Ishikawa (cell line): ENCODE data around the gene MAPKBP1.

Experiments used
- CEBPB ChIP-seq: IDR thresholded peaks from 2 replicates; pipeline ENCODE4 v1.6.1; 2012
- CREB1 ChIP-seq: IDR thresholded peaks from 2 replicates; pipeline ENCODE4 v1.6.1; 2012; ENCODE audit warnings: low read depth
- EGR1 ChIP-seq: IDR thresholded peaks from 2 replicates; pipeline ENCODE4 v1.6.1; 2012
- EP300 ChIP-seq: IDR thresholded peaks from 2 replicates; pipeline ENCODE4 v1.6.1; 2012; ENCODE audit warnings: borderline replicate concordance
- FOXM1 ChIP-seq: IDR thresholded peaks from 2 replicates; pipeline ENCODE4 v1.6.1; 2012; ENCODE audit warnings: low read depth, borderline replicate concordance
- MAX ChIP-seq: IDR thresholded peaks from 2 replicates; pipeline ENCODE4 v1.6.1; 2012
- NFIC ChIP-seq: IDR thresholded peaks from 2 replicates; pipeline ENCODE4 v1.6.1; 2012
- RAD21 ChIP-seq: IDR thresholded peaks from 2 replicates; pipeline ENCODE4 v1.6.1; 2012; ENCODE audit warnings: low read depth
- REST ChIP-seq: IDR thresholded peaks from 2 replicates; pipeline ENCODE4 v1.6.1; 2012; ENCODE audit warnings: low read depth, mild to moderate bottlenecking
- TAF1 ChIP-seq: IDR thresholded peaks from 2 replicates; pipeline ENCODE4 v1.6.1; 2012; ENCODE audit warnings: low read depth, mild to moderate bottlenecking
- TCF12 ChIP-seq: IDR thresholded peaks from 2 replicates; pipeline ENCODE4 v1.6.1; 2012; ENCODE audit warnings: low read depth
- TEAD4 ChIP-seq: IDR thresholded peaks from 2 replicates; pipeline ENCODE4 v1.6.1; 2012
- USF1 ChIP-seq: IDR thresholded peaks from 2 replicates; pipeline ENCODE4 v1.6.1; 2012
- YY1 ChIP-seq: IDR thresholded peaks from 2 replicates; pipeline ENCODE4 v1.6.1; 2012; ENCODE audit warnings: low read depth
- ZBTB7A ChIP-seq: IDR thresholded peaks from 2 replicates; pipeline ENCODE4 v1.6.1; 2012; ENCODE audit warnings: low read depth

MAPKBP1 gene

GRCh38 chr15:41820791-41821423 lies 46.6 kb downstream of the MAPKBP1 start:
- no peak for TF ChIP-seq EGR1
- TF ChIP-seq RAD21: no peak
- TF ChIP-seq ZBTB7A: no peak
- TF ChIP-seq NFIC: no peak
- no peak for TF ChIP-seq CREB1
- TF ChIP-seq FOXM1: no peak
- TF ChIP-seq YY1: no peak
- no peak for TF ChIP-seq REST
- TF ChIP-seq TCF12: no peak
- no peak for TF ChIP-seq MAX
- no peak for TF ChIP-seq TEAD4
- TF ChIP-seq TAF1: no peak
- no peak for TF ChIP-seq USF1
- TF ChIP-seq EP300: no peak
- no peak for TF ChIP-seq CEBPB

GRCh38 chr15:41821831-41822230 lies 47.5 kb downstream of the MAPKBP1 start:
- TF ChIP-seq EGR1: no peak
- TF ChIP-seq FOXM1: no peak
- TF ChIP-seq TEAD4: no peak
- no peak for TF ChIP-seq CREB1
- TF ChIP-seq NFIC: no peak
- TF ChIP-seq ZBTB7A: no peak
- no peak for TF ChIP-seq TCF12
- no peak for TF ChIP-seq USF1
- TF ChIP-seq MAX: no peak

GRCh38 chr15:41822471-41822870 lies 48.2 kb downstream of the MAPKBP1 start:
- no peak for TF ChIP-seq EGR1
- no peak for TF ChIP-seq CREB1
- no peak for TF ChIP-seq EP300
- TF ChIP-seq REST: no peak
- no peak for TF ChIP-seq TCF12
- no peak for TF ChIP-seq MAX
- no peak for TF ChIP-seq USF1
- TF ChIP-seq CEBPB: no peak
- TF ChIP-seq YY1: no peak

GRCh38 chr15:41822957-41823356 lies 48.7 kb downstream of the MAPKBP1 start:
- TF ChIP-seq NFIC: no peak
- no peak for TF ChIP-seq EGR1
- no peak for TF ChIP-seq TAF1
- TF ChIP-seq MAX: no peak
- TF ChIP-seq USF1: no peak
- TF ChIP-seq ZBTB7A: no peak
- TF ChIP-seq YY1: no peak
- TF ChIP-seq CEBPB: no peak
- no peak for TF ChIP-seq RAD21
- no peak for TF ChIP-seq CREB1
- no peak for TF ChIP-seq REST
